HG03571 (cell line): ENCODE results near the gene PEX5L.
"Not testable (repeated sequence)": the region's sequence is repeated elsewhere in the genome, so short reads cannot be mapped to it uniquely, and the experiment has no call there.

Experiments used
- ATAC-seq: cut with Tn5 transposase; IDR thresholded peaks from one replicate; pipeline ENCODE4 v1.9.1; 2021; ENCODE audit not compliant: unreplicated experiment

PEX5L gene, protein sequence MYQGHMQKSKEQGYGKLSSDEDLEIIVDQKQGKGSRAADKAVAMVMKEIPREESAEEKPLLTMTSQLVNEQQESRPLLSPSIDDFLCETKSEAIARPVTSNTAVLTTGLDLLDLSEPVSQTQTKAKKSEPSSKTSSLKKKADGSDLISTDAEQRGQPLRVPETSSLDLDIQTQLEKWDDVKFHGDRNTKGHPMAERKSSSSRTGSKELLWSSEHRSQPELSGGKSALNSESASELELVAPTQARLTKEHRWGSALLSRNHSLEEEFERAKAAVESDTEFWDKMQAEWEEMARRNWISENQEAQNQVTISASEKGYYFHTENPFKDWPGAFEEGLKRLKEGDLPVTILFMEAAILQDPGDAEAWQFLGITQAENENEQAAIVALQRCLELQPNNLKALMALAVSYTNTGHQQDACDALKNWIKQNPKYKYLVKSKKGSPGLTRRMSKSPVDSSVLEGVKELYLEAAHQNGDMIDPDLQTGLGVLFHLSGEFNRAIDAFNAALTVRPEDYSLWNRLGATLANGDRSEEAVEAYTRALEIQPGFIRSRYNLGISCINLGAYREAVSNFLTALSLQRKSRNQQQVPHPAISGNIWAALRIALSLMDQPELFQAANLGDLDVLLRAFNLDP

DNA sequence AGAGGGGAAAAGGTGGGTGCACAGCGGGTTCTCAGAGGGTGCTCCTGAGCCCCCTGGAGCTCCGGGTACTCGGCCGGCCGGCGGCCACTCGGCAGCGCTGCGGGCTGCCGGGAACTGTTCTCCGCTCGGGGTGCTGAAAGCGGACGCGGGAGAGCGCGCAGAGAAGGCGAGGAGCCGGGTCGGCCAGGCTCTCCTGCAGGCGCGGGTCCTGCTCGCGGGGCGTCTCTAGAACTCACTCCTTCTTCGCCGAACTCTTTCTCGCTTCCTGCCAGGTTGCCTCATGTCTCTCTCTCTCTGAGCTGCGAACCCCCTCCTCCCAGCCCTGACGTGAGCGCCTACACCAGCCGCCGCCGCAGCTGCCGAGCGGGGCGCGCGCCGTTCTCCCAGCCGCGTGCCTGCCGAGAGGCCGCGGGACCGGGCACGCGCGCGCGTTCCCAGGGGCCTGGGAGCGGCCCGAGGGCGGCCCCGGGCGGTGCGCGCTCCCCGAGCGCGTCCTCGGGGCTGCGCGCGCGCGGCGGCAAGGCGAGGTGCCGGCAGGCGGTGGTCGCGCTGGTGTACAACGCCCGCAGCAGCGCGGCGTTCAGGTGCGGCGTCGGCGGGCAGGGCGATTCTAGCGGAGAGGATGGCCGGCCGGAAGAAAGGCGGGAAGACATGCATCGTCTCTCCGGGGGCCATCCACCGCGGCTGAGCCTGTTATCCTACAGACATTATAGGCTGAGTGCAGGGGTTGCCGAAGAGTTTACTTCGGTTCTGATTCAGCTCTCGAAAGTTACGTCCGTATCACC is at the start of gene PEX5L:
TSS of gene PEX5L (minus strand) at position 267 of the 785 bp plus-strand sequence. CDS start 338 bp downstream, outside the sequence.
- ATAC-seq: peak; percentile 86

DNA sequence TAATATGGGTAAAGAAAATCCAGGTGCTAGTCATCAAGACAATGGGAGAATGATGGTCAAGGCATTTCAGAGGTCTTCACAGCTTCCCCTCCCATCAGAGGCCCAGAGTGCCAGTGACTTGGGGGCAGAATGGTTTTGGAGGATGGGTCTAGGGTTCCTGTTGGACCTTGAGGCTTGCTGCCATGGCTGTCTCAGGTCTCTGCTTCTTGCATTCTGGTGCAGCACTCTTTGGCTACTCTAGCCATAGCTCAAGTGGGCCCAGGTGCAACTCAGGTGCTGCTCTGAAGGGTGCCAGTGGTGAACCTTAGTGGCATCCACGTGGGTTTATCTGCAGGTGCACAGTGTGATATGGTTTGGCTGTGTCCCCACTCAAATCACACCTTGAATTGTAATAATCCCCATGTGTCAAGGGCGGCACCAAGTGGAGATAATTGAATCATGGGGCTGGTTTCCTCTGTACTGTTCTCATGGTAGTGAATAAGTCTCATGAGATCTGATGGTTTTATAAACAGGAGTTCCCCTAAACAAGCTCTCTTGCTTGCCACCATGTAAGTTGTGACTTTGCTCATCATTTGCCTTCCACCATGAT is 48.5 kb upstream of the PEX5L start:
- ATAC-seq: no peak

DNA sequence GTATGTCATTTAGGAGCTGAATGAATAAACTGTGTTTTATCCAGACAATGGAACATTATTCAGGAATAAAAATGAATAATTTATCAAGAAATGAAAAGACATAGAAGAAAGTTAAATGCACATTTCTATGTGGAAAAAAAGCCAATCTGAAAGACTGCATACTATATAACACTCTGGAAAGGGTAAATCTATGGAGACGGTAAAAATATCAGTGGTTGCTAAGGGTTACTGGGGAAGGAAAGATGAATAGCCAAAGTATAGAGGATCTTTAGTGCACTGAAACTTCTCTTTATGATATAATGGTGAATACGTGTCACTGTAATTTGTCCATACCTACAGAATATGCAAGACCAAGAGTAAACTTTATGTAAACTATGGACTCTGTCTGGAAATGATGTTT is 46.0 kb upstream of the PEX5L start:
- no peak for ATAC-seq

DNA sequence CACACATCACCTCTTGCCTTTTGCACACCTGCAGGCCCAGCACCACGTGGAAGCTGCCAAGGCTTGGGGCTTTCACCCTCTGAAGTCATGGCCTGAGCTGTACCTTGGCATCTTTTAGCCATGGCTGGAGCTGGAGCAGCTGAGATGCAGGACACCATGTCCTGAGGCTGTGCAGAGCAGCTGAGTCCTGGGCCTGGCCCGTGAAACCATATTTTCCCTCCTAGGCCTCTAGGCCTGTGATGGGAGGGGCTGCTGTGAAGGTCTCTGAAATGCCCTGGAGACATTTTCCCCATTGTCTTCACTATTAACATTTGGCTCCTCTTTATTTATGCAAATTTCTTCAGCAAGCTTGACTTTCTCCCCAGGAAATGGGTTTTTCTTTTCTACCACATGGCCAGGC is 41.9 kb upstream of the PEX5L start:
- ATAC-seq: no peak

DNA sequence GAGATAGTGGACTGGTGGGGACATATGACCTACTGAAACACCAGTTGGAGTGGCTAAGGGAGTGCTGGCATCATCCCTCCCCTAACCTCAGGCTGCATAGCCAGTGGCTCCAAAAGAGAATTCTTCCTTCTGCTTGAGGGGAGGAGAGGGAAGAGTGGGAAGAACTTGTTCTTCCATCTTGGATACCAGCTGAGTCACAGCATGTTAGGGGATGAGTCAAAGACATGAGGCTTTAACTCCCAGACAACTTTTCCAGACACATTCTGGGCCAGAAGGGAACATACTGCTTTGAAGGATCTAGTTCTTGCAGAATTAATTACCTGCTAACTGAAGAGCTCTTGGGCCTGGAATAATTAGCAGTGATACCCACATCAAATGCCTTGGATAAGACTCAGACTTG is 36.8 kb upstream of the PEX5L start:
- no peak for ATAC-seq

DNA sequence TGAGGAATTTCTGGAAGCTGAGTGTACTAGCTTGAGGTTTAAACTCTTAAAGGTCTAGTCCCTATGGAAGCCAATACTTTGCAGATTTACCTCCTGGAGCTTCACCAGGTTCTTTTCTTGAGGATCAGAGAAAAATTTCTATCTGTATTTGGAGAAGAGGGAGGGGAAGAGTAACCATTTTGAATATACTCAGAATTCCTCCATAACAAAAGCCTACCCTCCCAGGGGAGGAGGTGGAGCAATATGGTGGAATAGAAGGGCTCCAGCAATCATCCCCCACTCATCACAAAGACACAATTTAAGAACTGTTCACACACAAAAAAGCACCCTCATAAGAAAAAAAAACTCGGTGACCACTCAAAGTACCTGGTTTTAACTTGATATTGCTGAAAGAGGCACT is 36.0 kb upstream of the PEX5L start:
- ATAC-seq: no peak

DNA sequence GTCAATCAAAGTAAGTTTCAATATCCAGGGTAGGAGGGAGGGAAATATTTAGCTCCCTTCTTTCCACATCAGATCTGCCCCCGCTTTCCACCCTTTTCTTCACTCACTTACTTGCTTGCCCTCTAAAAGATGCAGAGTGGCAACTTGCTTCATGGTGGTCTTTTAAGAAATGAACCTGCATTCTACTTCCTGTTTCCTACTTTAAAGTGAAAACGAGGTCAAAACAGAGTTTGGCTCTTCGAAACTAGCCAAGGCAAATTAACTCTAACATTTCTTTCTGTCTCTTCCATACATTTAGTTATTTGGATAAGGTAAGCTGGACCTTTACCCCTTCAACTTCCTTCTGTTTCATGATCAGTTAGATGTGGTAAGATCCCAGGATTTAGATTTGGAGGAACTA is 34.2 kb upstream of the PEX5L start:
- no peak for ATAC-seq

DNA sequence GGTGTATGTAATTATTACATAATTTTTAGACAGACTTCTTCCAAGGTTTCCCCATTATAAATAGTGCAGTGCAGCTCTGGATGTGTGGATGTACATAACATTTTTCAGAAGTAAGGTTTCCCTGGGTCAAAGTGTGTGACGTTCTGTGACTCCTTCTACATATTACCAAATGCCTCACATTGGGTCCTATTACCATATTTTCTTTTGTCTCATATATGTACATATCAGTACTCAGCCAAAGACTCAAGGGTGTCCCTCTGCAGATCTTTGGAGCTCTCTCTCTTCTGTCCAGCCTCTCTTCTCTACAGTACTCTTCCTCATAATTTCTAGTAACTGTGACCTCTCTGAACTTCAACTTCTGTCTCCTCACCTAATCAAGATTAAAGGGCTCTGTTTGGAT is 31.3 kb upstream of the PEX5L start:
- no peak for ATAC-seq

DNA sequence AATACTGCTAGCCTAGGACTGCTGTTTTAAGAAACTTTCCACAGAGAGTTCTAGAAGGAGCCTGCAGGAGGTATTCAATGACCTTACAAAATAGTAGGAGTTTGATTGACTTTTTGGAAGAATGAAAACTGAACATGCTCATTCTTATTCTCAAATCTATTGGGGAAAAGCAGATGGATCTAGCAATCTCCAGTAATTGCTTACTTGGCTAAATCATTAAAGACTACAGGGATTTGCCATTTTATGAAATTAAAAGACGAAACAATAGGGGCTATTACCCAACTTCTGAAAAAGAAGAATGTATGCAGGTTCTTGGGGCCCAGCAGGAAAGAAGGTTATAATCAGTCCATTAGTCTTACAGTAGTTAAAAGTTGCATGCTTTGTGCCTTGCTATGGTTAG is 29.9 kb upstream of the PEX5L start:
- ATAC-seq: no peak

DNA sequence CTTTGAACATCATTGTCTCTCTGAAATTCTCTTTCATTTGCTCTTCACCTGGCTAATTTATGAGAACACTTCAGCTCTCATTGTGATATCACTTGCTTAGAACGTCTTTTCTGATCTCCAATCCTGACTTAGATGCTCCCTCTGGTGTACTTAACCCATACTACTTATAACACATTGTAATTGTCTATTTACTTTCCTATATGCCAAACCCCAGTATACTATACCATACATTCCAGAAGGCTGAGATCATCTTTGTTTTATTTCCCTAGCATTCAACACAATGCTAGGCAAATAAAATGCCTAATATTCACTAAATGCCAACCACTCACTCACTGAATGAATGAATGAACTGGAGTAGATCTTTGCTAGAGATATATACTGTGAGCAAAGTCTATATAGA is 27.0 kb upstream of the PEX5L start:
- ATAC-seq: no peak

DNA sequence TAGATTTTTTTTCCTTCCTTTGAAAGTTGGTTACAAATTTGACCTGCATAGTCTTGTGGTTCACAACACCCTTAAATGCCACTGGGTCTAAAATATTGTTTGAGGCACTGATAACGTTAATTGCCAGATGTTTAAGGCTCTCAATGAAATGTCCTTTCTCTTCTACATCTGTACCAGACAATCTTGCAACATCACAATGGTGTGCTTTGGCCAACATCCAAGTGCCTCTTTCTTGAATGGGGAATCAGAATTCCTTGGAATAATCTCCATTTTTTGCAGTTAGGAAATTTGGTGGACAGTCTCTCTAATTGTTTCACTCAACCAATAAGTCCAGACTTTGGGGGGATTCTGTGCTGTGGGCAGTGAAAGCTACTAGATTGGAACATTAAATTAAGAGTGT is 26.0 kb upstream of the PEX5L start:
- no peak for ATAC-seq

DNA sequence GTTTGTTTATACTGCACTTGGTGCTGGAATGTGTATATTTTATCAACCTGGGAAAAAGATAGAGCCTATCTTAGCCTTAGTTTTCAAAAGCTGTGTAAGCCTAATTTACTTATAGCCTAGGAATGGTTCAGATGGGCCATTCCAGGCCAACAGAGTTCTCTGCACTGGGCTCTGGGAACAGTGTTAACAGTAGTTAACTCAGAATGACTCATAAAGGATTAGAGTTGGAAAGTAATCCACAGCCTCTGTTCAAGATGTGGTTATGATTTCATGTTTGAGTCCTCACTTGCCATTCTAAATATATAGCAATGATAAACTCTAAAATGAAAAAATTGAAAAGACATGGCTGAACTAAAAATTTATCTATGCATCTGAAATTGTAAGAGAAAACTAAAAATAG is 22.6 kb upstream of the PEX5L start:
- ATAC-seq: no peak

DNA sequence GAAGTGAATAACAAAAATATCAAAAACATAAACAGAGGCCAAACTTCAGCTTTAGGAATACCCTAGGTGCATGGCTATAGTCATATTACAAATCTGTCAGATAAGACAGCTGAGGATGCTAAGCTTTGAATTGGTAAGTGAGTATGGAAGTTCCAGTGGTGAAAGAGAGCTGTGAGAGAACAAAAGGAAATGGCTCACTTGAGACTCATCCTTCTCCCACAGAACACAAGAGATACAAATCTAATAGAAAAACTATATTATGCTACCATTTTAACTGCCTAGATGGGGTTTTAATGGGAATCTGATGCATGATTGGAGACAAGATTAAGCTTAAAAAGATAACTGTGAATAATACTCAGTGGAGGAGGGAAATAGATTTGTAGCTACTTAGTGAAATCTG is 21.5 kb upstream of the PEX5L start:
- ATAC-seq: no peak

DNA sequence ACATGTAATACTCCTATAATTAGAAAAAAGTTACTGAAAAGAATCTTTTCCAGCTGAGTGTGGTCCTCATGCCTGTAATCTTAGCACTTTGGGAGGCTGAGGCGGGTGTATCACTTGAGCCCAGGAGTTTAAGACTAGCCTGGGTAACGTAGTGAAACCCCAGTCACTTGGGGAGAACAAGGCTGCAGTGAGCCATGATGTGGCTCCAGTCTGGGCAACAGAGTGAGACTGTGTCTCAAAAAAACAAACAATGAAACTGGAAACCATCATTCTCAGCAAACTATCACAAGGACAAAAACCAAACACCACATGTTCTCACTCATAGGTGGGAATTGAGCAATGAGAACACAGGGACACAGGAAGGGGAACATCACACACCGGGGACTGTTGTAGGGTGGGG is 18.9 kb upstream of the PEX5L start:
- ATAC-seq: not testable (repeated sequence)

DNA sequence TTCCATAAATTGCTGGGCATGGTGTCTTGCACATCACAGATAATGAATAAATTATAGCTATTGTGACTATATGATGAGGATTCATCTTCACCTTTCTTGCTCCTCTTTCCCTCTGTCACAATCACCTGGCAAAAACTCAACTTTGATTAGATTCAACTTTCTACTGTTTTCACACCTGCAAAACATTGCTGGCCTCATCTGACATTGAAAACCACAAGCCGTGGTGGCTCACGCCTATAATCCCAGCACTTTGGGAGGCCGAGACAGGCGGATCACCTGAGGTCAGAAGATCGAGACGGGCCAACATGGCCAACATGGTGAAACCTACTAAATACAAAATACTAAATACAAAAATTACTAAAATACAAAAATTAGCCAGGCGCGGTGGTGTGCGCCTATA is 12.7 kb upstream of the PEX5L start:
- ATAC-seq: no peak

DNA sequence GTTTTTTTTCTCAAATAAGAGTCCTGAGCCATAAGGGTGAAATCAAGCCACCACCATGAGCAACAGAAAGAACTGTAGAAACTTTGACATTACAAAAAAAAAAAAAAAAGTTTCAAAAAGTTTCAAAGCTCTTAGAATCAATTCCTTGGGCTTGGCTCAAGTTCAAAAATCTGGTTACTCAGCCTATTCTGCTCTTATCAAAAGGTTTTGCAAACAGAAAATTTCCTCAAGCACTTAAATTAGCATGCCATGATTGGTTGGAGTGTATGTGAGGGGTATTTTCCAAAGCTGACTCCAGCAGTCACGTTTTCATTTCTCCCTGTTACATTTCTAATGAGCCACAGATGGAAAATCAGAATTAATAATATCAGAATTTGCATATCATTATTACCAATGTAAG is 12.1 kb upstream of the PEX5L start:
- ATAC-seq: no peak

DNA sequence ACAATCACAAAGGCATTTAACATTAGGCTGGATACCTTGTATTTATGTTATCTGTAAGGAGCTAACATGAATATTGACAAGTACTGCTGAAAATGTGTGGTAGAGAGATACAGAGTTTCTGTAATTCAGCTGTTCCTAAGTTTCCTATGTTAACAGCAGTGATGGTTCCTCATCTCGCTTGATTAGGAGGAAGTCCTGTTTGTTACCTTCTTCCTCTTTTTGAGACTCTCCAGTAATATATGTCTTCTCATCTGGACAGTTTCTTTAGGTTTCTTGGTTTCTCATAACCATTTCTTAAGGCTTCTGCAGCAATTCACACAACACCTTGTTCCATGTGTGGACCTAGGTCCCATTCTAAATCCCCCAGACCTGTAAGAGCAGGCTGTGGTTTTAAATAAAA is 11.4 kb upstream of the PEX5L start:
- peak; percentile 89 for ATAC-seq

DNA sequence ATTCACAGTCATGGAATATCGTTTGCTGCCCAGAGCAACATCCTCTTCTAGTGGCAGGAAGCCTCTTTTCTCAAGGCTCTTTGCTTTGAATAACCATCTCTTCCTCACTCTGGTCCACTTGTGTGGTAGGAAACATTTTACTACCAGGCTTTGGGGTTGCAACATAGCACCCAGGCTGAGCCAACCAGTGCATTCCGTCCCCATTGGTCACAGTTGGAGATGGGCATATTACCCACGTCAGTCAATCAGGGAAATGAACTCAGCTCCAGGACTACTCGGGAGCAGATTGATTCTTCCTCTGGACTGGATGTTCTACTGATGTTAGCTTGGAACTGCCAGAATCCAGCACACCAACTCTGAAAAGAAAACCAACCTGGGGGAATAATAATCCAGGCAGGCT is 4.2 kb upstream of the PEX5L start:
- no peak for ATAC-seq

DNA sequence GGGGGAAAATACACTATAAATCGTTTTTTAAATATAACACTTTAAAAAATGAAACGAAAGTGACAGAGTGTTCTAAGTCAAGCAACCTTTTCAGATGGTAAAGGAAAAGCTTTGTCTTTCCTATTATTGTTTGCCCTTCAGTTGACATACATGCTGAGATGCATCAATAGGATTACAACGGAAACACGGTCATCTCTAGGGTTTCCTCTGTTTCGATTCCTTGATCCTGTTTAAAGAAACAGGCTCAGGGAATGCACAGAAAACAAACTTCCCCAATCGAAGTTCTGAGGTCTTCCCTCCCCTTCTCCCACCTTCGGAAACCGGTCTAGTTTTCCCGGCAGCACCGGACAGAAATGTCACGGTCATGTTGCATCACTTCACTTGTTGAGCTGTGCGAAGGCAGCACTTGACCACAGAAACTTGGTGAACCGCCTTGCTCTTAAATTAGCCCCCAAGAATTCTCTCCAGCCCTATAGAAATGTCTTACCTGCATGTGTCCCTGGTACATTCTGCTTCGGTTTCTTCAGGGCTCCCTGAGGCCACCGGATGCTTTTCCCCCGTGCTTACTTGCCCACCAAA is 556 bp downstream of the PEX5L start:
- peak; percentile 50 for ATAC-seq

DNA sequence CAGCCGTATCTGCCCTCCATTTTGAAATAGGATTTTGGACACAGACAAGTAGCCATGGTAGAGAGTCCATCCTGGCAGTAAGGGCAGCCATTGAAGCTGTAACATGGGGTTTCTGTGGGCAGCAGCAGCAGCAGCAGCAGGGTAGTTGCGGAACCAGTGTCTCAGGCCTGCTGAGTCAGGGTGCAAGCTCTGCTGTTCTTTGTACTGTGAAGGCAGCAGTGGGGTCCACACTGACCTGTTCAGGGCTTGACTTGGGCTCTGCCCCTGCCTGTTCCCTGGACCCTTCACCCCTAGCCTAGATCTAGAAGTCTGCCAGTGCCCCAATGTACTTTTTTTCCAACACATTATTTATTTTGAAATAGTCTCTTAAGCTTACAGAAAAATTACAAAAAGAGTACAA is 9.7 kb downstream of the PEX5L start:
- ATAC-seq: no peak

DNA sequence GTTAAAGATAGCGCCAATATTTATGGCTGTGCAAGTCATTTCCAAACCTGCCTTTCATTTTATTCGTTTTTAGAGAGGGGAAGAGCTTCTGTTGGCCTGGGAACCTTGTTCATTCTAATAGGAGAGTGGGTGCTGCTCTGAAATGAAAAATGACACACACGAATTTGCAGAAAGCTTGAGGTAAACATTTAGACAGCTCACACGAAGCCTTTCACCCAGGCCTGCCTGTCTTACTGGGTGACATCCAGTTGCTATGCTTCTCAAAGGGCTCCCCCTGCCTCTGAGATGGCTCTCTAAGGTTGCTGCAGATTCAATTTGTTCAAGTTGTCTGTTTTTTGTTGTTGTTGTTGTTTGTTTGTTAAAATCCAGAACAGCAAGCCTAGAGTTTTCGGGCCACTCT is 18.2 kb downstream of the PEX5L start:
- no peak for ATAC-seq
